ENCODE results near the gene PAEP.
"Not testable (repeated sequence)": the region's sequence is repeated elsewhere in the genome, so short reads cannot be mapped to it uniquely, and the experiment has no call there.

PAEP gene

DNA sequence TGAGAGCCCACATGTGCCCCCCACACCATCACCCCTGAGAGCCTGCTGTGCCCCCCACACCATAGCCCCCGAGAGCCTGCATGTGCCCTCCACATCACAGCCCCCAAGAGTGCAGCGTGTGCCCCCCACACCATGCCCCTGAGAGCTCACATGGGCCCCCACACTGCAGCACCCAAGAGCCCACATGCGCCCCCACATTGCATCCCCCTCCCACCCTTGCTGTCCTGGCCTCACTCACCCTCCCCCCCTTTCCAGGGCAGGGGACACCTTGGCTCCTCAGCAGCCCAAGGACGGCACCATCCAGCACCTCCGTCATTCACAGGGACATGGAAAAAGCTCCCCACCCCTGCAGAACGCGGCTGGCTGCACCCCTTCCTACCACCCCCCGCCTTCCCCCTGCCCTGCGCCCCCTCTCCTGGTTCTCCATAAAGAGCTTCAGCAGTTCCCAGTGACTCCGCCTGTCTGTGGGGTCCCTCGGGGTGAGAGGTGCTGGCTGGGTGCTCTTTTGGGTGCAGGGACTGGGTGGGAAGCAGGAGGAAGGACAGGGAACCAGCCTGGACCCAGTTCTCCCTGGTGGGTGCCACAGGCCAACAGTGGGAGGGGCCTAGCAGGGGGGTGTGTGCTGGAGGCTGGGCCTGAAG, 35.3 kb upstream of the PAEP start:
- DNase-seq (ENCODE audit: low read depth, low spot score) = no peak

DNA sequence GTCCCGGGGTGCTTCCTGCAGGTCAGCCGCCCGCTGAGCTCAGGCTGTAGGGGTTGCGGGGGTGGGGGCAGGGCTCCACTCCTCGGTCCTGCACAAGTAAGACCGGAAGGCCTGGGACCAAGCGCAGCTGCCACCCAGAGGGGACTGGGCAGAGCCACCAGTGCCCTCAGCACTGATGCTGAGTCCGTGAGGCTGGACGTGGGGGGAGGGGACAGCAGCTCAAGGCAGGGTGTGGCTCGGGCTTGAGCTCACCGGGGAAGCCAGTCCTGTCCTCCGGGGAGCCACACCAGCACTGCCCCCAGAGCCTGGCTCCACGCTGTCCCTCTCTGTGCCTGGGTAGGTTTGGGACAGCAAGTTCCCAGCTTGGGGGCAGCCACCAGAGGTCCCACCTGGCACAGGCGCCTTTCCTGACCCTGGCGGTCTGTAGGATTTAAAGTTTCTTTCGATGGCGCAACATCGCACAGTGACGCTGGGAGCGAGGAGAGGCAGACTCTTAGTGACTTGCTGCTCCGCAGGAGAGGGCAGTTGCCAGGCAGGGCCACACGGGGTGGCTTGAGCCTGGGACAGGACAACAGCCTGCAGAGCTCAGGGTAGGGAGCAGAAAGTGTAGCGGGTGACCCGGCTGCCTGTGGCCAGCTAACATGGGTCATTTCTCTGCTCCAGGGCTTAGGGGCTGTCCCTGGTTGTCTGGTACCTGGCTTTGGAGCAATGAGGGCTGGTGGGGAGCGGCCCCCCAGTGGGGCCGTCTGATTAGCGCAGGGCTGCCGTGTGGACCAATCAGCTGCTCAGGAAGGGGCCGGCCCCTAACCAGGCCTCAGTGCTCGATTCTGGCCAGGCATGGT, 34.6 kb upstream of the PAEP start:
- DNase-seq (ENCODE audit: low read depth, low spot score) = no peak

DNA sequence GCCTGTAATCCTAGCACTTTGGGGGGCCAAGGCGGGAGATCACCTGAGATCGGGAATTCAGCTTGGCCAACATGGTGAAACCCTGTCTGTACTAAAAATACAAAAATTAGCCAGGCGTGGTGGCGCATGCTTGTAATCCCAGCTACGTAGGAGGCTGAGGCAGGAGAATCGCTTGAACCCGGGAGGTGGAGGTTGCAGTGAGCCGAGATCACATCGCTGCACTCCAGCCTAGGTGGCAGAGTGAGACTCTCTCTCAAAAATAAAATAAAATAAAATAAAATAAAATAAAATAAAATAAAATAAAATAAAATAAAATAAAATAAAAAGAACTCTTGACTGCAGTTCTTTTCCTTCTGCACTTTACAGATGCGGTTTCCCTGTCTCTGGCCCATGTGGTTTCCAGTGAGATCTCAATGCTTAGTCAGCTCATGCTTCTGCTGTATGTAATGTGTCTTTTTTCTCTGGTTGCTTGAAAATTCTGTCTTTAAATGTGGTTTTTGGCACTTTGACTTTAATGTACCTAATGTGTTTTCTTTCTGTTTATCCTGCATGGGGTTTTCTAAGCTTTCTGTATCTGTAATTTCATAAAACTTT, 32.6 kb upstream of the PAEP start:
- DNase-seq (ENCODE audit: low read depth, low spot score) = not testable (repeated sequence)

DNA sequence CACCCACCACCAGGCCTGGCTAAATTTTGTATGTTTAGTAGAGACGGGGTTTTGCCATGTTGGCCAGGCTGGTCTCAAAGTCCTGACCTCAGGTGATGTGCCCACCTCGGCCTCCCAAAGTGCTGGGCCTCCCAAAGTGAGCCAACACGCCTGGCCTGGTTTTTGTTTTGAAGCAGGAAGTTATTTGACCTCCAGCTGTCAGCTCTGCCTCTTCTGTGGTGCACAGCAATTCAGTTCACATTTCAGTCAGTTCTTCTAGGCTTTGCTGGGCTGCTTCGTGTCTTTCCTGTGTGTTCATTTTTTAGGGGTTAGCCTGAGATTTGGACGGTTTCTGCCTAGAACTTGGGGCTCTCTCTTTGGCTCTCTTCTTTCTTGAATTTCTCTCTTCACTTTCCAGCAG, 31.4 kb upstream of the PAEP start:
- no peak for DNase-seq (ENCODE audit: low read depth, low spot score)

DNA sequence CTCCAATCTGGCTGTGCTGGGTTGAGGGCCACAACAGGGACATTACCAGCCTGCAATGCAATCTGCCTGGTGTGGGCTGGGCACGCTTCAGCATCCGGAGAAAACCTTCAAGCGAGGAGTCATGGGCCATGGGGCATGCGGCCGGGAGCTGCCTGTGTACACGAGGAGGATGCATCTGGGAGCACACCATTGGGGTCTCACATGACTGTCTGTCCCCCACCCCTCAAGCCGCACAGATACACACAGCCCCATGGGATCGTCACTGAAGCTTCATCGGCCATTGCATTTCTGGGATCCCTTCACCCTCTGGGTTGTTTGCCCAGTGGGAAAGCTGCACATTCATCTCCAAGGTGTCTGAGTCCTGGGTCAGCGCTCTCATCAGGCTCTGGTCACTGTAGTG, 30.5 kb upstream of the PAEP start:
- DNase-seq (ENCODE audit: low read depth, low spot score) = no peak

DNA sequence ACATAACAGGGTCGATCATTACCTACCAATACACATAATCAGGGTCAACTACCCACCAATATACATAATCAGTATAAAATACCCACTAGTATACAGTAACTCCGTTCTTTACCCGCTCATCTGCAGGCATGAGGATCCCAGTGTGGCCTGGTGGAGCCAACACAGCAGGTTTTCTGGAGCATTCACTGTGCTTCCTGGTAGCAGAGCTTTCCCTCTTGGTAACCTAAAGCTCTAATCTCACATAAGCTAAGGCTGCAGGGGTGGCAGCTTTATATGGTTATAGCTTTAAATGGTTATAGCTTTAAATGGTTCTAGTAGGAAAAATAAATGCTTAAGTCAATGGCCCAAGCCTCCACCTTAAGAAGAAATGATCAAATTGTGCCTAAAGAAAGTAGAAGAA, 28.4 kb upstream of the PAEP start:
- no peak for DNase-seq (ENCODE audit: low read depth, low spot score)

DNA sequence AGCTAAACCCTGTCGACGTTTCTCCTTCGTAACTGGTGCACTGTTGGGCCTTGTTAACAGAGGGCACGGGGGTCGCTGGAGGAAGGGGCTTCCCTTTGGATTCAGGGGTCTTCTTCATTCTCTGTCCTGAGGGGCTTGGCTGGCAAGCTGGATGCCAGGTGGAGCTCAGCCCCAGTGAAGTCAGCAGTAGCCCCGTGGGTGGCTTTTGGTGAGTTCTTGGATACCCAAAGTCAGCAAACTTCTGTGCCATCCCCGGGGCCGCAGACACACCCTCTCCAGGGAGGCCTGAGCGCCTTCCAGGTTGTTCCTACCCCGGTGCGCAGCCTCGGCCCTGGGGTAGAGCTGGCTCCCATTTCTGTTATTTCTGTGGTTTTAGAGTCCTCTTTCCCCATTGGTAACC, 27.9 kb upstream of the PAEP start:
- no peak for DNase-seq (ENCODE audit: low read depth, low spot score)

DNA sequence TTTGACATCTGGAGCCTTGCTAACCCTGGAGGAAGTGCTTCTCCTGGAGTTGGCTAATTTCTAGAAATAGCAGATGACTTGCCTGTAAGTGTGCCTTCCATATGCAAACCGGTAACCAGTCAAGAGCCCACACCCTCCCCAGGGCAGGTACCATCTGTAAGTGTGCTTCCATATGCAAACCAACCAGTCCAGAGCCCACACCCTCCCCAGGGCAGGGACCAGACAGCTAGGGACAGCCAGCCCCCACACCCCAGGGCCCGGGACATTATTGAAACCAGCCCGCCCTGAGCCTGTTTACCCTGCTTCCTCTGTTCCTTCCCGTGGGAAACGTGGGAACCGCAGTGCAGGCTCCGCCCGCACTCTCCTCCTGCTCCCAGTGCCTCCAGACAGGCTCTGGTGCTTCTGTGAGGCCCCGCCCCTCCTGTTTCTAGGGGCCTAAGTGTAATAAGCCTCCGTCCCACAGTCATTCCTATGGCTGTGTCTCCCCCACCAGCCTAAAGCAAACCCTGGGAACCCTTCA, 27.3 kb upstream of the PAEP start:
- not testable (repeated sequence) for DNase-seq (ENCODE audit: low read depth, low spot score)

DNA sequence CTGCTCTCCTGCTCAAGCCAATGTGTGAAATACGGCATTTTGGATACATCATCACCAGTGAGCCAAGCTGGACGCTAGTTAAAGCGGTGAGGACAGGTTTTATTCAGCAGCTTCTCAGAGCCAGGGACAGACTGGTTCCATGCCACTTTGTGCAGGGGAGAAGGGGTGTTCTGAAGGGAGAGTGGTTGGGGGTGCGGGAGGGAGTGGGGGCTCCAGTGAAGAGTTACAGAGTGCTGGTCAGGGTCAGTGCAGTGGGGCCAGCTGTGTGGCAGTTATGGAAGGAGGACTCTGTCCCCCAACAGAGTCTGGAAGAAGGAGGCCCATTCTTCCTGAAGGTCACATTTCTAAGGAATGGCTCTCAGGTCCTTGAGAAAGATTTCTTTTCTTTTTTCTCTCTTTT, 26.7 kb upstream of the PAEP start:
- DNase-seq (ENCODE audit: low read depth, low spot score) = not testable (repeated sequence)

DNA sequence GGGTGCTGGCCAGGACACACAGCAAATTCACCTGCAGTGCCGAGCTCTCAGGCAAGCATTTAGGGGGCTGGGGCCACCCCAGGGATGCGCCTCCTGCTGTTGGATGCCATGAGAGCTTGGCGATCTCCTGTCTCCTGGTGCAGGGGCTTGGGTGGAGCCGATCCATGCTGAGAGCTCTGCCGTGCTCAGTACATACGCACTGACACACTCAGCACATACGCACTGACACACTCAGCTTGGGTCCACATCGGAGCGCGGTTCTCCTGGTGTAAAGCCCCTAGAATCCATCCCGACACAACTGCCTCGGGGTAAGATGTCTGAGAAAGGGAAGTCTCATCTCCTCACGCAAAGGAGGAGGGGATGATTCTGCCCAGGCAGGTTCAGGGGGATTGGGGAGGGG, 25.9 kb upstream of the PAEP start:
- DNase-seq (ENCODE audit: low read depth, low spot score) = not testable (repeated sequence)

DNA sequence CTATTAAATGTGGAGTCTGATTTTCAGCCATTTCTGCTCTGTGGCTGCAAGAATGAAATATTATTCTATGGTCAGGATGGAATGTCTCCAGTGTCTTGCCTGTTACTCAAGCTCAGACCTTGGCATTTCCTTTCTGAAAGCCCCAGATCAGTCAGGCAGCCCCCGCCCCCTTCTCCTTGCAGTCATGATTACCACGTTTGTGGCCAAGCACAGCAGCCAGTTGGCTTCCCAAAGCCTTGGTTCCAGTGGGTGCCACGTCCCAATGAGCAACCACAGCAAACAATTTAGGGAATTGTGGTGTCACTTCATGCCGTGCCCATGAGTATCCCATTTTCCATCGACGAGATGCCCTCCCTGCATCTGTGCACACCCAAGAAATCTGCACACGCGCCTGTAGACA, 25.3 kb upstream of the PAEP start:
- DNase-seq (ENCODE audit: low read depth, low spot score) = no peak

DNA sequence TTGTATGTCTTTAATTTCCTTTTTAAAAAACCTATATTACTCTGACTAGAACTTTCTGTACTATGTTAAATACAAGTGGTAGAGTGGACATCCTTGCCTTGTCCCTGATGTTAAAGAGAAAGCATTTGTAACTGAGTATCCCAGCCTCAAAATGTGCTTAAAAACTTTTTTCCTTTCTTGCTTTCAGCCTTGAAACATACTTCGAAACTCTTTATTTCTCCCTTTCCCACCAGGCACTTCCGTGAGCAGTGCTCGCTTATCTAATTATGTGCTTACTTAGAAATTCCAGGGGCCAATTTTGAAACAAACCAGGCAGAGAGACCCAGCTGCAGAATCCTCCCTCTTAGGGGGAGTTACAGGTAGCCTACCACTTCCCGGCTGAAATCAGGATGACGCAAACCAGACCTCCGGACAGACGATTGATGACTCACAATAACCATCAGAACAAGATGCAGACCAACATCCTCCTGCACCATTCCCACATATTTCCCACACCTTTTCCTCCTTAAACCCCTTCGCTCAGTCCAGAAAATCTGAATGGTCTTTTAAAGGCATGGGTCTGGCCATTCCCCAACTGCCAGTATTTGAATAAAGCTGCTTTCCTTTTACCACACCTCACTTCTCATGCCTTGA, 18.2 kb upstream of the PAEP start:
- DNase-seq (ENCODE audit: low read depth, low spot score) = not testable (repeated sequence)

DNA sequence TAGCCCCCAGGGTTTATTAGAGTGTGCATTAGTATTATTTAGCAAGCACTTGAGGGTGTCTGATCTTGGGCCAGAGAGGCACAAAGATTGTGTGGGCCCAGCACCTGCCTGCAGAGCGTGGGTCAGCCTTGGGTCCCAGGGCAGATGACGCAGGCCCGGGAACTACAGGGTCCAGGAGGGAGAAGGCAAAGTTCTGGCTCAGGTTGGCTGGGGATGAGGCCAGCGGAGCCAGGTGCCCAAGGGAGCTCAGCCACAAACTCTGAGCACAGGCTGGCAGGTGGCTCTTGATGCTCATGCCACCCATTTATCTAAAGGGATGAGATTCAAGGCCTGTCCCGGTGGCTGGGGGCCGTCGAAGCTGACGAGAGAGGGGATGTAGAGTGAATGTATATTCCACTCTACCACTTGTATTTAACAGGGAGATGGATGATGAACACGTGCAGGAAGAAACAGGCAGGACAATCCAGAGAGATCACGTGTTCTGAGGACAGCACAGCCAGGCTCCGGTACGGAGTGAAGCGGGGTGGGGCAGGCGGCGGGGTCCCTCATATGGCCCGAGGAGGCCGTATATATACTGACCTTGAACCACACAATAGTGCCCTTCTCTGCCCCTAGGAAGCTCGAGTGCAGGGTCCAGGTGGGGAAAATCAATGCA, 16.4 kb upstream of the PAEP start:
- DNase-seq (ENCODE audit: low read depth, low spot score) = no peak

DNA sequence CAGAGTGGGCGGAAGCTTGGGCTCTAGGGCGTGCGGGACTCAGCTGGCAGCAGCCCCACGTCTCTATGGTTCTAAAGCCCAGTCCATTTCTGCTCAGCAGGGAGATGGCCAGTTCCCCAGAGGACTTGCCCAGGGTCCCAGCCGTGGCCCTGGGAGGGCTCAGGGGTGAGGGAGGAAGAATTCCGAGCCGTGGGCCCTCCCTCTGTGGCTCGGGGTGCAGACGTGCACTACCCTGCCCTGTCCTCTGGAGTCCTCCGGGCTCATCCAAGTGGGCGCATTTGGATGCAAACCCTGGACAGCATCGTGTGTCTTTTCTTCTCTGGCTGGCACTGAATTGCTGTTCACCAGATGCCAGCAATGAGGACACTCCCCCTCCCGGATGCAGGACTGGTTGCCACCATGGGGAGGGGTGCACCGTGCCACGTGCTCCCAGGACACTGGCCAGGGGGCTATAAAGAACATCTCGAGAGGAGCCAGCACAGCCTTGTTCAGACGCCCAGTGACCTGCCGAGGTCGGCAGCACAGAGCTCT, 15.8 kb upstream of the PAEP start, which contains the start of gene OBP2A:
Gene OBP2A (plus strand): TSS at position 481 of the 531 bp plus-strand sequence. CDS start 55 bp downstream, outside the sequence.
- DNase-seq (ENCODE audit: low read depth, low spot score) = not testable (repeated sequence)

DNA sequence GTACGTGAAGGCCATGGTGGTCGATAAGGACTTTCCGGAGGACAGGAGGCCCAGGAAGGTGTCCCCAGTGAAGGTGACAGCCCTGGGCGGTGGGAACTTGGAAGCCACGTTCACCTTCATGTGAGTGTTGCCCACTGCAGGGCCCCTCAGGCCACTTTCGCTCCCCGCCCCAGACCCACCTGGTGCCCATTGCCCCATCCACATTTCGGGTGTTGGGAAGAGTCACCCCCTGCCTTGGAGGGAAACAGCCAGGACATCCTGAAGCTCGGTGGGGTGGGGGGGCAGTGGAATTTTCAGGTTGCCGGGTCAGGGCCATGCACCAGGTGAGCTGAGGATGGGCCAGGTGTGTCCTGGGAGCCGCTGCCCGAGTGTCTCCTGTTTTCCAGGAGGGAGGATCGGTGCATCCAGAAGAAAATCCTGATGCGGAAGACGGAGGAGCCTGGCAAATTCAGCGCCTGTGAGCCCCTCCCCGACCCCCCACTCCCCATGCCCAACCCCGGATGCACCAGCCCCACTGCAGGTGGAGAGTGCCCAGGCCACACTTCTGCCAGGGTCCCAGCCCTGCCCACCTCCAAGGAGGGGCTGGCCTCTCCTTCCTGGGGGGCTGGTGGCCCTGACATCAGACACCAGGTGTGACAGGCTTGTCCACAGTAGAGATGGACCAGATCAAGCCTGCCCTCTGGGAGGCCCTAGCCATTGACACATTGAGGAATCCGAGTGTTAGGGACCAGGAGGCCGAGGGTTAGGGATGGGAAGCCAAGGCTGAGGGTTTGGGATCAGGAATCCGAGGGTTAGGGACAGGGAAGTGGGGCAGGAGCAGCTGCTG, 14.6 kb upstream of the PAEP start:
- DNase-seq (ENCODE audit: low read depth, low spot score) = not testable (repeated sequence)

DNA sequence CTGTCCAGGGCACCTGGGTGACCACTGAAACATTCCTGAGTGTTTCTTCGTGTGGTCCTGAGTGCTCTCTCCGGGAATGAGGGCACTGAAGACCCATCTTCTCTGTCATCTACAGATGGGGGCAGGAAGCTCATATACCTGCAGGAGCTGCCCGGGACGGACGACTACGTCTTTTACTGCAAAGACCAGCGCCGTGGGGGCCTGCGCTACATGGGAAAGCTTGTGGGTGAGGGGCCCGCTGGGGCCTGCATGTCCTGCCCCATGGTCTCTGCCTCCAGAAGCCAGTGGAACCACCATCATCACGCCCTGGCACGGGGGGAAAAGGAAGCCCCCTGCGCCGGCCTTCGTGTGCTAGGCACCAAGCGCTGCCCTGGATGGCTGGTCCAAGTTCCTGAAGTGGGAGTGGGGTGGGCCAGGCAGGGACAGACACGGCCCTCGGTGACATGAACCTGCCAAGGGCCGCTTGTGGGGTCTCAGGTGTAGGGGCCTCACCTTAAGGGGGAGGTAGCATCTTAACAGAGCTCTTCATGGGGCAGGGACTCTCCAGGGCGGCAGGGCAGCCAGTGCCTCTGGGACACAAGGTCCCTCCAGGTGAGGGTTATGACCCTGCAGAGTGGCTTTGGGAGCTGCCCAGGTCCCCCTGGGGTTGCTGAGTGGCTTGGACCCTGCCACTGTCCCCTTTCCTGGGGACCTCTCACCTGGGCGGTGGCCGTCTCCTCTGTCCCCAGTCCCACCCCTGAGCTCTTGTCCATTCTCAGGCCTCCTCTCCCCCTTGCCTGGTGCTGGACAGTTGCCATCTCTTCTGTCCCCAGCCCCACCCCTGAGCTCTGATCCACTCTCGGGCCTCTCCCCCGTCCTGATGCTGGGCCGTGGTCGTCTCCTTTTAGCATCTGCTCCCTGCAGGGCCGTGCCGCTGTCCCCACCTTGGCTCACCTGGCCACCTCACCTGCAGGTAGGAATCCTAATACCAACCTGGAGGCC, 13.5 kb upstream of the PAEP start:
- no peak for DNase-seq (ENCODE audit: low read depth, low spot score)

DNA sequence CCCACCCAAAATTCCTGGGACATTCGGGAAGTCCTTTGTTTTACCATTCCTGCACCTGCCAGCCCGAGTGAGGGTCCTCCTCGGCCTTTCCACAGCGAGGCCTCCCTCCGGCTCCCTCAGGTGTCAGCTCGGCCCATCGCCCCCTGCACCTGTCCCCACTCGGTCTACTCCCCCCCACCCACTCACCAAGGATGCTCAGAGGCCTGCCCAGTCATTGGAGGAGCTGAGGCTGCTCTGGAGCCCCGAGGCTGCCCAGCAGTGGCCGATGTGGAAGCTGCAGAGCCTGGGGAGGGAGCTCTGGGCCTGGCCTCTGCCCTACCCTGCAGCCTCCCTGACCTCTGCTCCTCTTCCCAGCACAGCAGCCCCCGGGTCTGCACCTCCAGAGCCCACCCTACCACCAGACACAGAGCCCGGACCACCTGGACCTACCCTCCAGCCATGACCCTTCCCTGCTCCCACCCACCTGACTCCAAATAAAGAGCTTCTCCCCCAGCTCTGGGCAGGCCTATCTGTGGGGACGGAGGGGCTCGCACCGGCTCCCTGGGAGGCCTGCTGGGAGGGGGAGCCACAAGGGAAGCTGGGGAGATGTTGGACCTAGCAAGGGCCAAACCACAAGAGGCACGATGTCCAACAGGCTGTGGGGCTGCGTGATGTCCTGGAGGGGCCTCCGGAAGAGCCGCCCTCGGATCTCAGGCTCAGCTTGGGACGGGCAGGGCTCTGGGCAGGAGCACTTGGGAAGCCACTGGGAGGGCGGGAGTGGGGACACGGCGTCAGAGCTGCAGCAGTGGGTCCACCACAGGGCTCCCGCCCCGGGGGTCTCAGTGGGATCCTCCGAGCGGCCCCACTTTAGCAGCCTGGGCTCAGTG, 11.8 kb upstream of the PAEP start:
- not testable (repeated sequence) for DNase-seq (ENCODE audit: low read depth, low spot score)

DNA sequence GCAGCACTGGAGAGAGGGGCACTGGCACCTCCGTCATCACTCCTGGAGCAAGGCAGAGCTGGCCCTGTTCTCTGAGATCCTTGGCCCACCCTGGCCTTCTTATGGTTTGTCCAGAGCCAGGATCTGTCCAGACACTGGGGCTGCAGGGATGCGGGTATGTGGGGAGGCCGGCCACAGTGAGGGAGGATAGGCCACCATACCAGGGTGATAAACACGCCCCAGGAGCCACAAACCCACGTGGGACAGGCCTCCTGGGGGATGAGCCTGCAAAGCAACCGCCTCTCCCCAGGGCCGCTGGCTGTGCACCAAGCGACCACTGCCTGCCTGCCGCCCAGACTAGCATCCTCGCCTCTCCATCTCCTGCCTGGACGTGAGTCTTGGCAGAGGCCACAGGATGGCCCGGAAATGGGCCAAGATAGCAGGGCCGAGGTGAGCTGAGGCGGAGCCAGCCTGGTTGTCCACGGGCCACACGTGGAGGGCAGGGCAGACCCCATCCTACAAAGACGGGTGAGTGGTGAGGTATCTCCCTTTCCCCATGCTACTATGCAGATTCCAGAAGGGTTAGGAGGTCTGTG, 11.1 kb upstream of the PAEP start:
- no peak for DNase-seq (ENCODE audit: low read depth, low spot score)

Measured in brain pericyte (primary cell).